Right lobe of liver (tissue), 4 donors: ENCODE measurements around the gene CYBA.

ENCODE experiments used
- POLR2A ChIP-seq: fragments of 450-650 bp; IDR thresholded peaks from one replicate; pipeline ENCODE4 v1.6.1; 2017; ENCODE audit warnings: antibody characterized with exemption, mild to moderate bottlenecking
- TF ChIP-seq, protein P1 (sequence below), 4 donors: fragments of 200-600 bp in 3 of 4; fragments of 450-650 bp in 1 of 4; IDR thresholded peaks; one replicate each; pipeline versions ENCODE4 v1.5.1 to v1.8.0; 2016 to 2022; ENCODE audit warnings: antibody characterized with exemption in 4 of 4, mild to moderate bottlenecking in 2 of 4
- donor health status: DM: no; HTN: no; CAD: no.
- donor health status: DM: no; HTN: no; CAD: no.
- donor health status: DM: no; HTN: yes; CAD: no.

DNA sequence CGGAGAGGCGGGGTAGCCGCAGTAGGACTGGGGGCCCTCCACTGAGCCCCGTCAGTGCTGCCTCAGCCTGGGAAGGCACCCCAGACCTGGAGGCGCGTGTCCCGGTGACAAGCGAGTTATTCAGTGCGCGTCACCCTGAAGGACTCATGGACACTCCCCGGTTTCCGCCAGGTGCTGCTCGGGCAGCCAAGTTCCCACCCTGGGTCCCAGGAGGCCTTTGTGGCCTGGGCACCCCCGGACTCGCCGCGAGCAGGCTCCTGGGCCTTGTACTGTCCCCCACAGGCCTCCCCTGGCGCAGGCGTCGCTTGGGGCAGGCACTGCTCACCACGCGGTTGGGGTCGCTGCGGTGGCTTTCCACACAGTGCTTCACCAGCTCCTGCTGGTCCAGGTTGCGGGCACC lies 47.8 kb upstream of the CYBA start:
- TF ChIP-seq, protein P1, sequence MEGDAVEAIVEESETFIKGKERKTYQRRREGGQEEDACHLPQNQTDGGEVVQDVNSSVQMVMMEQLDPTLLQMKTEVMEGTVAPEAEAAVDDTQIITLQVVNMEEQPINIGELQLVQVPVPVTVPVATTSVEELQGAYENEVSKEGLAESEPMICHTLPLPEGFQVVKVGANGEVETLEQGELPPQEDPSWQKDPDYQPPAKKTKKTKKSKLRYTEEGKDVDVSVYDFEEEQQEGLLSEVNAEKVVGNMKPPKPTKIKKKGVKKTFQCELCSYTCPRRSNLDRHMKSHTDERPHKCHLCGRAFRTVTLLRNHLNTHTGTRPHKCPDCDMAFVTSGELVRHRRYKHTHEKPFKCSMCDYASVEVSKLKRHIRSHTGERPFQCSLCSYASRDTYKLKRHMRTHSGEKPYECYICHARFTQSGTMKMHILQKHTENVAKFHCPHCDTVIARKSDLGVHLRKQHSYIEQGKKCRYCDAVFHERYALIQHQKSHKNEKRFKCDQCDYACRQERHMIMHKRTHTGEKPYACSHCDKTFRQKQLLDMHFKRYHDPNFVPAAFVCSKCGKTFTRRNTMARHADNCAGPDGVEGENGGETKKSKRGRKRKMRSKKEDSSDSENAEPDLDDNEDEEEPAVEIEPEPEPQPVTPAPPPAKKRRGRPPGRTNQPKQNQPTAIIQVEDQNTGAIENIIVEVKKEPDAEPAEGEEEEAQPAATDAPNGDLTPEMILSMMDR (IDR thresholded peaks at IDR 0.05), result no peak
- TF ChIP-seq POLR2A, result no peak
